ENCODE results near the gene FRMD5.
"Not testable (repeated sequence)": the region's sequence is repeated elsewhere in the genome, so short reads cannot be mapped to it uniquely, and the experiment has no call there.

FRMD5 gene

GRCh38 chr15:43881245-43881644 lies 313.8 kb downstream of the FRMD5 start:
- DNase-seq = no peak

GRCh38 chr15:43880406-43881194 lies 314.5 kb downstream of the FRMD5 start:
- no peak for DNase-seq

DNA sequence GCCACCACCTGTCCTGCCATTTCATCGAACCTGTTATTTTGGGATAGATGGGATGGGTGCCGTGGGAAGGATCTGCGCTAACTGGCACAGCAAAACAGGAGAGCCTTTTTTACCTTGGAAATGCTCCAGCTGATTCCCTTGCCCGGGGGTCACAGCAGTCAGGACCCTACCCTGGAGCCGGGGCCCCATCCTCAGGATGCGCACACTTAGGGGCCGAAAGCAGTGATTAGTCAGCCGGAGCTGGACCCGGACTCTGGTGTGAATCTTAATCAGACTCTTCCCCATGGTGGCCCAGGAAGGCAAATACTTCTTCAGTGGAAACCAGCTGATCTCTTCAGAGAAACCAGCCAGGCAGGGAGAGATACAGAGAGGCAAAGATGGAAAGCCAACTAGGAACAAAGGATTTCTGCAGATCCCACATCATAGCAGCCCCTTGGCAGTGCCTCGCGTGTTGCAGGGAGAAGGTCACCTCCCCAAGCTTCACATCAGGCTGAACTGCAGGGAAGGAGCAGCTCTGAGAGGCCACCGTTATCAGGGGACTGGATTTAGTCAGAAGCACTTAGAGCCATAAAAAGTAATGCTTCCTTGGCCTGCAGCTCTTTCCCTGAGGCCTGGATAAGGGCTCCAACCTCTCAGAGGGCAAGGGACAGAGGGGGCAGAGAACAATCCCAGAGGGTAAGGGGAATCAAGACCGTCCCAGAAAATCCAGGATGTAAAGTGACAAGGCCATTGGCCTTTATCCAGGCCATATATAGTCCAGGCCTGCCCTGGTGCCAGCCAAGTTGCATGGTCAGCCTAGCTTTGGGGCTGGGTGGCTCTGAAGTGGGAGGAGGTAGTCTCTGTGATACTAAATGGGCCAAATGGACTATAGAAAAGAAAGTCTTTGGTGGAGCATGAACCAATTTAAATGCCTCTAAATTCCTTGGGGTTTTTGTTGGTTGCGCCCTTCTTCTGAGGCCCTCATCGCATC lies 315.4 kb downstream of the FRMD5 start:
- DNase-seq = no peak

DNA sequence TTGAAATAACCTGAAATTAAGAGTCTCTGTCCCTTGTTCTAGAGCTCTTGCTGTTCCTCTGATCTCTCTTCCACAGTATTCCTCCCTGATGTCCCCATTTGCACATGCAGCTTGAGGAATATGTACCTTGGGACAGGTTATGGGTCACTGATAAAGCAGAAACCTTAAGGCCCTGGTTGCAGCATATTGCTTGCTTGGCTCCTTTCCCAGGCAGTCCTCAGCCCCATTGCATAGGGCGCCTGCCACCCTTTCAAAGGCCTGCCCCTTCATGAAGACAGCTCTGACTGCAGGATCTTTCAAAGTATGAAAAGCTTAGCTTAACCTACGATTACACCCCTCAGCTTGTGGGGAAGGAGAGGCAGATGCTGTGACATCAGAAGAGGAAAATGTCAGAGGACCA lies 316.6 kb downstream of the FRMD5 start:
- DNase-seq = no peak

- DNase-seq = no peak
These were observed 317.7 kb downstream of the FRMD5 start for GRCh38 chr15:43877371-43877770.

- DNase-seq = no peak
These were observed 318.2 kb downstream of the FRMD5 start for GRCh38 chr15:43876872-43877271.

DNA sequence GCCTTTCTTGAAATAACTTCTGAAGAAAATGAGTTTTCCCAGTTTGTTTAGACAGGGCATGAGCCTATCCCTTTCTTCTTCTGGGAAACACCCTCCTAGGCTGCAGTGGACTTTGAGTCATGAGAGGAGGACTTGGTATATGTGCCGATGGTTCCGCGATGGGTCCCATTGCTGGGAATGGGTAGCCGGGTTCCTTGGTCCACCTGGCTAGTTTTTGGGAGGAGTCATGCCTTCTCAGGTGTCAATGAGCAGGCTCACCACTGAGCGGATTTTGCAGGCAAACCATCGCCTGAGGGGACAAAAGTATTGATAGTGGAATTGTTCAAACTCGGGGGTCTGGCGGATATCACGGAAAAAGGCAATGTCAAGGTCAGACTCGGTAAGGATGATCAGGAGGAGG lies 321.4 kb downstream of the FRMD5 start:
- no peak for DNase-seq

GRCh38 chr15:43872416-43873020 lies 322.6 kb downstream of the FRMD5 start:
- DNase-seq = no peak

DNA sequence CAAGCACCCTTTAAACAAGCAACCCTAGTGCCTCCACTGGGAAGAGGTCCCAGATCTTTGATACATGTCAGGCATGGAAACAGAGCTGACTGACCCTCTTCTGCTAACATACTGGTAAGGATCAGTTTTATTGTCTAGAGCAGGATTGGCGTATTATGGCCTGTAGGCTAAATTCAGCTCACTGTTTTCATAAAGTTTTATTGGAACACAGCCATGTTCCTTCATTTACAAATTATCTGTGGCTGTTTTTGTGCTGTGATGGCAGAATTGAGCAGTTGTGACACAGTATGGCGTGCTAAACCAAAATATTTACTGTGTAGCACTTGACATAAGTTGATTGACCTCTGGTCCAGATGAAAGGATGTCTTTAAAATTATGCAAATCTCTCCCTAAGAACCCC lies 323.2 kb downstream of the FRMD5 start:
- DNase-seq = no peak

GRCh38 chr15:43868406-43868805 lies 326.7 kb downstream of the FRMD5 start:
- DNase-seq = no peak

- no peak for DNase-seq
These were observed 328.0 kb downstream of the FRMD5 start for GRCh38 chr15:43867096-43867495.

GRCh38 chr15:43866636-43867035 lies 328.4 kb downstream of the FRMD5 start:
- not testable (repeated sequence) for DNase-seq

DNA sequence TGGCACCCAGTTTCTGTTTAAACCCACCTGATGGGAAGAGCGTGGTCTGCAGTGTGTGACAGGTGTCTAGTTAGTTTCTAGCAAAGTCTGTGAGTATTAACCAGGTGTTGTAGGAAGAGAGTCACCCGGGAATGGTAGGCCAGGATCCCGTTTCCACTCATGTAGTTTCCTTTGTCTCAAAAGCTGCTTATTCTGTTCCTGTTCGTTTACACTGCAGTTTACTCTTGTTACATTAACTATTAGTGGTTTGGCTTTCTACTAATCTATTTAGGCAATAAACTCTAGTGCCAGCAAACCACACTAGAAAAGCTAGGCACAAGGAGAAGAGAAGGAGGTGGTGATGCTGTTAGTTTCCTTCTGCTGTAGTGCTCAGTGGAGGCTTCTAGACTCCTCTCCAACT lies 335.5 kb downstream of the FRMD5 start:
- no peak for DNase-seq

GRCh38 chr15:43854801-43855200 lies 340.3 kb downstream of the FRMD5 start:
- no peak for DNase-seq

DNA sequence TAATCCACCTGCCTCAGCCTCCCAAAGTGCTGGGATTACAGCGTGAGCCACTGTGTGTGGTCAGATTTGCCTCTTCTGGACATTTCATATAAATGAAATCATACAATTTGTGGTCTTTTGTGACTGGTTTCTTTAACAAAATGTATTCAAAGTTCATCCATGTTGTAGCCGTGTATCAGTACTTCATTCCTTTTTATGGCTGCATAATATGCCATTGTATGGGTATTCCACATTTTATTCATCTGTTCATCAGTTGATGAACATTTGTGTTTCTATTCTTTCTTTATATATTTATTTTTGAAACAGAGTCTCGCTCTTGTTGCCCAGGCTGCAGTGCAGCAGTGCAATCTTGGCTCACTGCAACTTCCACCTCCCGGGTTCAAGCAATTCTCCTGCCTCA lies 342.5 kb downstream of the FRMD5 start:
- no peak for DNase-seq

GRCh38 chr15:43851251-43851650 lies 343.8 kb downstream of the FRMD5 start:
- no peak for DNase-seq

- DNase-seq = no peak
These were observed 349.6 kb downstream of the FRMD5 start for GRCh38 chr15:43845421-43845820.

GRCh38 chr15:43832485-43832884 lies 362.6 kb downstream of the FRMD5 start:
- DNase-seq = not testable (repeated sequence)

DNA sequence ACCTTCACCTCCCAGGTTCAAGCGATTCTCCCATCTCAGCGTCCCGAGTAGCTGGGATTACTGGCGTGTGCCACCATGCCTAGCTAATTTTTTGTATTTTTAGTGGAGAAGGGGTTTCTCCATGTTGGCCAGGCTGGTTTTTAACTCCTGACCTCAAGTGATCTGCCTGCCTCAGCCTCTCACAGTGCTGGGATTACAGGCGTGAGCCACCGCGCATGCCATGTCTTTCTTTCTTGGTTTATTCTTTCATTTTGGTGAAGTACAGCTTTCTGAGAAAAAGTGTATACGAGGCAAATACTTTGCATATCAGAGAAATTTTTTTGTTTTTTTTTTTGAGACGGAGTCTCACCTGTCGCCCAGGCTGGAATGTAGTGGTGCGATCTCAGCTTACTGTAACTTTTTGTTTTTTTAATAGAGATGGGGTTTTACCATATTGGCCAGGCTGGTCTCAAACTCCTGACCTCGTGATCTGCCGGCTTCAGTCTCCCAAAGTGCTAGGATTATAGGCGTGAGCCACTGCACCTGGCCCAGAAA lies 363.5 kb downstream of the FRMD5 start:
- DNase-seq = not testable (repeated sequence)

DNA sequence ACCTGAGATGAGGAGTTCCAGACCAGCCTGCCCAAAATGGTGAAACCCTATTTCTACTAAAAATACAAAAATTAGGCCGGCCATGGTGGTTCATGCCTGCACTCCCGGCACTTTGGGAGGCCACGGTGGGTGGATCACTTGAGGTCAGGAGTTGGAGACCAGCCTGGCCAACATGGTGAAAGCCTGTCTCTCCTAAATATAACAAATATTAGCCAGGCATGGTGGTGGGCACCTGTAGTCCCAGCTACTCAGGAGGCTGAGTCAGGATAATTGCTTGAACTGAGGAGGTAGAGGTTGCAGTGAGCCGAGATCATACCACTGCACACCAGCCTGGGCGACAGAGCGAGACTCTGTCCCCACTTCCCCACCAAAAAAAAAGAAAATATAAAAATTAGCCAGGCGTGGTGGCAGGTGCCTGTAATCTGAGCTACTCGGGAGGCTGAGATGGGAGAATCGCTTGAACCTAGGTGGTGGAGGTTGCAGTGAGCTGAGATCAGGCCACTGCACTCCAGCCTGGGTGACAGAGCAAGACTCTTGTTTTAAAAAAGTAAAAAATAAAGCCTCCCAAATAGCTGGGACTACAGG lies 364.3 kb downstream of the FRMD5 start:
- DNase-seq = not testable (repeated sequence)

DNA sequence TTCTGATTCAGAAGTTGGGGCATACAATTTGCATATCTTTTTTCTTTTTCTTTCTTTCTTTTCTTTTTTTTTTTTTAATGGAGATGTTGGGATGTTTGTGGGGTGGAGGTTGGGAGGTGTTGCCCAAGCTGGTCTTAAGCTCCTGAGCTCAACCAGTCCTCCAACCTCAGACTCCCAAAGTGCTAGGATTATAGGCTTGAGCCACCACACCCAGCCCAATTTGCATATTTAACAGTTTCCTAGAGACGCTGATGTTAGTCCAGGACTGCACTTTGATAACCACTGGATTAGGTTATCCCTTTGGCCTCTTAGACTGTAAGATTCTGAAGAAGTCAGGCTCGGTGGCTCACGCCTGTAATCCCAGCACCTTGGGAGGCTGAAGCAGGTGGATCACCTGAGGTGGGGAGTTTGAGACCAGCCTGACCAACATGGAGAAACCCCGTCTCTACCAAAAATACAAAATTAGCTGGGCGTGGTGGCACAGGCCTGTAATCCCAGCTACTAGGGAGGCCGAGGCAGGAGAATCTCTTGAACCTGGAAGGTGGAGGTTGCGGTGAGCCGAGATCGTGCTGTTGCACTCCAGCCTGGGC lies 365.0 kb downstream of the FRMD5 start:
- not testable (repeated sequence) for DNase-seq

DNA sequence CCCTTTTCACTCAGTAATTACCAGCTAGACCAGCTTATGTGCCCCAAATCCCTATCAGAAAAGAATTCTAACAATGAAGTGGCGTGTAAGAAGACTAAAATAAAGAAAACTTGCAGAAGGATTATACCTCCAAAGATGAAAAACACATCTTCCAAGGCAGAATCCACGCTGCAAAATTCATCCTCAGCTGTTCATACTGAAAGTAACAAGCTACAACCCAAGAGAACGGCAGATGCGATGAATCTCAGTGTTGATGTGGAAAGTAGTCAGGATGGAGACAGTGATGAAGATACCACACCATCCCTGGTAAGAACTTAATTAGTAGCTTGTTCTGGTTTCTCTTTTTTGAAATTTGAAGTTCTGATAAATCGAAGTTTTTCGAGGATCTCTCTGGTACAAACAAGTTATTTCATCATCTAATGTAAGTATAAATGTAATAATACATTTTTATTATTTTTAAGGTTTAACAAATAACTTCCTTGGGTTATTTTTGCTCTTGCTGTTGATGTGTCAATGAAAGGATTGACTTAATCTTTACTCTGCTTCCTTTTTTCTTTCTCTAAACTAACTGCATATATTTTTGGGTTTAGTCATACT lies 366.9 kb downstream of the FRMD5 start:
- no peak for DNase-seq
